ENCODE measurements around the gene LAPTM5. TPM values are rescaled to one million over a fixed set of nuclear protein-coding genes. Genes with fewer than 3 reads are reported as not detected.

LAPTM5 gene
- total RNA-seq, 4 donors from 2014 or later = 2.3 to 14.8 (median 10.1) TPM

- DNase-seq (peak; percentile 50 to 52), ATAC-seq (peak in 1 of 2 donors; percentile 37)
- peak overlapping the region in 3 of 4 donors; percentile 21 to 52 (median 39) for H3K27ac ChIP-seq
- H3K4me1 ChIP-seq = peaks cover 3 to 26% of the 10 kb centered on the region in 2 donors
- H3K27me3 ChIP-seq = no peaks in the 10 kb centered on the region
- H3K36me3 ChIP-seq = no peaks in the 10 kb centered on the region
- intact Hi-C loops (cut with DNase I; ENCODE audit: low total_unique reads) (no loop called here), in situ Hi-C loops (cut with MboI; ENCODE audit: low sequenced_read_pairs in 4 of 4) (loop anchor here in 1 of 4 donors (5.0 kb wide), 1 partner anchor 114 kb away; no protein-coding TSS in a partner anchor)
- no peak for TF ChIP-seq CTCF (IDR thresholded peaks at IDR 0.05 in 4 of 5, conservative IDR thresholded peaks at IDR 0.05 in 1 of 5)
- no peak for TF ChIP-seq POLR2A (IDR thresholded peaks at IDR 0.05)
- H3K9me3 ChIP-seq = no peaks in the 10 kb centered on the region
- no peak overlapping the region for H3K4me3 ChIP-seq
Measured at GRCh38 chr1:30798389-30799232, 41.0 kb upstream of the LAPTM5 start.

GRCh38 chr1:30795026-30795425 lies 37.5 kb upstream of the LAPTM5 start:
- no peak for TF ChIP-seq CTCF (IDR thresholded peaks at IDR 0.05 in 4 of 5, conservative IDR thresholded peaks at IDR 0.05 in 1 of 5)
- TF ChIP-seq POLR2A (IDR thresholded peaks at IDR 0.05) = no peak

GRCh38 chr1:30794260-30794659 lies 36.7 kb upstream of the LAPTM5 start:
- in situ Hi-C loops (cut with MboI; ENCODE audit: low sequenced_read_pairs in 4 of 4) (no loop called here), intact Hi-C loops (cut with DNase I; ENCODE audit: low total_unique reads) (no loop called here)
- Histone ChIP-seq H3K4me3 (no peak overlapping the region), H3K27ac (no peak overlapping the region), H3K27me3 (no peaks in the 10 kb centered on the region), H3K36me3 (no peaks in the 10 kb centered on the region), H3K9me3 (no peaks in the 10 kb centered on the region), H3K4me1 (peaks cover 0 to 20% of the 10 kb centered on the region in 2 donors)
- TF ChIP-seq POLR2A (IDR thresholded peaks at IDR 0.05) = no peak
- no peak for TF ChIP-seq CTCF (IDR thresholded peaks at IDR 0.05 in 4 of 5, conservative IDR thresholded peaks at IDR 0.05 in 1 of 5)
- no peak for ATAC-seq
- DNase-seq = no peak

More at GRCh38 chr1:30795026-30795425, 37.5 kb upstream of the LAPTM5 start:
- no peak for DNase-seq
- H3K9me3 ChIP-seq = no peaks in the 10 kb centered on the region
- no peak overlapping the region for H3K4me3 ChIP-seq
- ATAC-seq = peak in 1 of 2 donors; percentile 30
- intact Hi-C loops (cut with DNase I; ENCODE audit: low total_unique reads) = no loop called here
- H3K27ac ChIP-seq = no peak overlapping the region
- no peaks in the 10 kb centered on the region for H3K27me3 ChIP-seq
- in situ Hi-C loops (cut with MboI; ENCODE audit: low sequenced_read_pairs in 4 of 4) = loop anchor here in 1 of 4 donors (5.0 kb wide), 1 partner anchor 117 kb away; no protein-coding TSS in a partner anchor
- no peaks in the 10 kb centered on the region for H3K36me3 ChIP-seq
- H3K4me1 ChIP-seq = peaks cover 0 to 18% of the 10 kb centered on the region in 2 donors

- Histone ChIP-seq H3K9me3 (no peaks in the 10 kb centered on the region), H3K27me3 (no peaks in the 10 kb centered on the region), H3K4me3 (no peak overlapping the region), H3K27ac (no peak overlapping the region), H3K4me1 (peaks cover 0 to 24% of the 10 kb centered on the region in 2 donors), H3K36me3 (no peaks in the 10 kb centered on the region)
- in situ Hi-C loops (cut with MboI; ENCODE audit: low sequenced_read_pairs in 4 of 4) (no loop called here), intact Hi-C loops (cut with DNase I; ENCODE audit: low total_unique reads) (no loop called here)
- no peak for ATAC-seq
- TF ChIP-seq POLR2A (IDR thresholded peaks at IDR 0.05) (no peak), CTCF (IDR thresholded peaks at IDR 0.05 in 4 of 5, conservative IDR thresholded peaks at IDR 0.05 in 1 of 5) (no peak)
- DNase-seq = no peak
Measured at GRCh38 chr1:30793209-30793608, 35.6 kb upstream of the LAPTM5 start.

Measured in gastrocnemius medialis (tissue), 4 donors.